ENCODE measurements around the gene CDK6. TPM values are rescaled to one million over a fixed set of nuclear protein-coding genes. Genes with fewer than 3 reads are reported as not detected.

CDK6 gene
- polyA plus RNA-seq, 4 donors: 39.1 to 49.3 (median 40.4) TPM

DNA sequence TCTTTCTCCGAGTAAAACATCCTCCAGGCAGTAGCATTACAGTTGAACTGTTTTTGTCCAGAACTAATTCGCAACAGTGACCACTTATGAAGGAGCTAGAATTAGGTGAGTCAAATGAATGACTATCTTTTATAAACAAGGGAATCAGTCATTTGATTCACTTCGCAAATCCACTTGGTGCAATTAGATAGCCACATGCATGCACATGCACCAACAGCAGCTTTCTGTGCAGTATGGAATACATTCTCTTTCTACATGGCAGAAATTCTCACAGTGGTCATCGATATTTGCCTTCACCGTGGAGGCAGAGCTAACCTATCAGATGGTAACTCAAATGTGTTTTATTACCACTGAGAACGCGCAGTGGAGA lies 118.8 kb downstream of the CDK6 start:
- DNase-seq (ENCODE audit: low read depth in 4 of 4, low spot score in 2 of 4): no peak

DNA sequence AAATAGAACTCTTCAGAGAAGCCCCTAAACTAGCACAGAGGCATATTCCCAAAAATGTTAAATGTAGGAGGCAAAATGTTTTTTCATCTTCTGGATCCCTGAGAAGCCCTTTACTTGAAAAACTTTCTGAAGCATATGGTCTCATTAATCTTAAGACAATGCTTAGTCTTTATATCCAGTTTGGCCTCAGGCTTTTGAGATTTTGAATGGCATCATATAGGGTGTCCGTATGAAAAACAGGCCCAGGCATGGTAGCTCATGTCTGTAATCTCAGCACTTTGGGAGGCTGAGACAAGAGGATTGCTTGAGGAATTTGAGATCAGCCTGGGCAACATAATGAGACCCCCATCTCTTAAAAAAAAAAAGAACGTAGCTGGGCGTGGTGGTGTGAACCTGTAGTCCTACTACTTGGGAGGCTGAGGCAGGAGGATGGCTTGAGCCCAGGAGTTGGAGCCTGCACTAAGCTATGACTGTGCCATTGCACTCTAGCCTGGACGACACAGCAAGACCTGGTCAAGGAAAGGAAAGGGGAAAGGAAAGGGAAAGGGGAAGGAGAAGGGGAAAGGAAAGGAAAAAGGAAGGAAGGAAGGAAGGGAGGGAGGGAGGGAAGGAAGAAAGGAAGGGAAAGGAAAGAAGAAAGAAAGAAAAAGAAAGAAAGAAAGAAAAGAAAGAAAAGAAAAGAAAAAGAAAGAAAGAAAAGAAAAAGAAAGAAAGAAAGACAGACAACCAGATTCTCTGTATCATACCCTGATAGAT lies 119.4 kb downstream of the CDK6 start:
- DNase-seq (ENCODE audit: low read depth in 4 of 4, low spot score in 2 of 4): no peak

DNA sequence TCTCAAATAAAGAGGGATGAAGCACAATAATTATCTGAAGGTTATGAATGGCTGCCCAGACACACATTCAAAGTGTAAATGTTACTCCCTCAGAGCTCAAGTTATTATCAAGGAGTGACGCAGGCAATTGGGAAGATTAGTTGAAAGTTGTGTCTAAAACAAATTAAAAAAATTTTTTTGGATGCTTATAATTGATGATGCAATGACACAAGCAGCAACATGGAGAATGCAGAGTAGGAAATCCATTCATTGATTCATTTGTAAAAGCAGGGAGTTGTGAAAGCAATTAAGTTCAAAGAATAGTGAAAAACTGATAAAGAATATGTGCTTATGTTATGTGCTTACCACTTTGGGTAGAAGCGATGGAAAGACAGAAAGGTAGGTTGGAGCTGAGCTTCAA lies 120.4 kb downstream of the CDK6 start:
- DNase-seq (ENCODE audit: low read depth in 4 of 4, low spot score in 2 of 4): no peak

DNA sequence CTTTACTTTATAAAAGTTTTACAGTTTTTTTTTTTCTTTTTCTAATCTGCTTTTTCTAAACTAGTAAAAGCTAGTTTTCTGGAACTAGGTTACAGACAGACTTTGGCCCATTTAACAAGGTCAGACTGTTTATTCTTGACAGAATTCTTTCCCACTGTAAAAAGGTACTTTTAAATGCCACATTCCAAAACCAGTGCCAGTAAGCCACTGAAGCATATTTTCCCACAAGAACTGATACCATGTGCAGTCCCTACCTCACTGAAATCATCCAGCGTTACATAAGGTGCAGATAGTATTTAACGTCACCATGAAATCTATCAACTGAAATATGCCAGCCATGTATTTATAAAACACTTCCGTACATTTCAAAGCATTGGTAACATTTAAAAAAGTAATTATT lies 121.6 kb downstream of the CDK6 start:
- DNase-seq (ENCODE audit: low read depth in 4 of 4, low spot score in 2 of 4): no peak

DNA sequence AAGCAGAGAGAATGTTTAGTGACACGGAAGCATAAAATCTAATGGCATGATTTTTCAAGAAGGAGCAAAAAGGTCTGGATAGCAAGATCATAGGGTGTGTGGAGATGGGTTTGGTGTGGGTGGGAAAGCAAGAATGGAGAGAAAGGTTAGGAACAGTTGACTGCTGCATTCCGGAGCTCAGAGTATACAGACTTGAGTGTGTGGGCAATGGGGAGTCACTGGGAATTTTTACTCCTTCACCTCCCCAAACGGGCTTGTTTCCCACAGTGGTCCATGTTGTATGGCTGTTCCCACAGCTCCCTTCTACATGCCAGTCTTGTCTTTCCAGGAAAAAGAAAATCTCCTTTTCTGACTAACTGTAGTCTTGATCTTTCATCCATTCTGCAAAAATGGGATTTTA lies 122.1 kb downstream of the CDK6 start:
- no peak for DNase-seq (ENCODE audit: low read depth in 4 of 4, low spot score in 2 of 4)

DNA sequence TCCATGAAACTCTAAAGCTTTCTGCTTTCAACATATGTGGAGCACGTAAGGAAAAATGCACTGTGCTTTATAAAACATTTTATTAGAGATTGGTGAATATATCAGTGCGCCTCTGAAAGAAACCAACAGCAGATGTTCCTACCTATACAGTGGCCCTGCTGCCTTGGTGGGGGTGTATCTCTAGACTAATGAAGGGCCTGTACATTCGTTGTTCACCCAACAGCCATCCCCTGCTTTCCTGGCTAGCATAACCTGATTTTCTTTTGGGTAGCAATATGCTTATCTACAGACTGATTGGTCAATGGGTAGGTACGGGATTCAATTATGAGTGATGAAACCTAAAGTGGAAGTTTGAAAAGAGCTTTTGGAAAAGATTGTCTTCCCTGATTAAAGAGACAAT lies 126.5 kb downstream of the CDK6 start:
- DNase-seq (ENCODE audit: low read depth in 4 of 4, low spot score in 2 of 4): no peak

DNA sequence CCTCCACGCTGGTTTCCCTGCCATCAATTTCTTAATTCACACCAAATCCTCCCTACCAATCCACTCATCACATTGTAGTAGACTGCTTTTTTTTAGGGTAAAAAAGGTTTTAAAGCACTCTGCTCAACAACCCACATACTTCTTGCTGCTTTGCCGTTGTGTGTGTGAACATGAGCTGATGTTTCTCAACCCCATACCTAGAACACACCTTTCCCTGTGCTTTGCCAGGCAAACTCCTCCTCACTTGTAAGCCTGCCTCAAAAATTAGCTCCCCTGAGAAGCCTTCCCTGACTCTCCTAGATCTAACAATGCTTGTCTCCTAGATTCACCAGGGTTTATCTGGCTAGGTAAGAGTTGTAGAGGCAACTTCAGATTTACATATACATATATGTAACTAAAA lies 127.2 kb downstream of the CDK6 start:
- DNase-seq (ENCODE audit: low read depth in 4 of 4, low spot score in 2 of 4): no peak

DNA sequence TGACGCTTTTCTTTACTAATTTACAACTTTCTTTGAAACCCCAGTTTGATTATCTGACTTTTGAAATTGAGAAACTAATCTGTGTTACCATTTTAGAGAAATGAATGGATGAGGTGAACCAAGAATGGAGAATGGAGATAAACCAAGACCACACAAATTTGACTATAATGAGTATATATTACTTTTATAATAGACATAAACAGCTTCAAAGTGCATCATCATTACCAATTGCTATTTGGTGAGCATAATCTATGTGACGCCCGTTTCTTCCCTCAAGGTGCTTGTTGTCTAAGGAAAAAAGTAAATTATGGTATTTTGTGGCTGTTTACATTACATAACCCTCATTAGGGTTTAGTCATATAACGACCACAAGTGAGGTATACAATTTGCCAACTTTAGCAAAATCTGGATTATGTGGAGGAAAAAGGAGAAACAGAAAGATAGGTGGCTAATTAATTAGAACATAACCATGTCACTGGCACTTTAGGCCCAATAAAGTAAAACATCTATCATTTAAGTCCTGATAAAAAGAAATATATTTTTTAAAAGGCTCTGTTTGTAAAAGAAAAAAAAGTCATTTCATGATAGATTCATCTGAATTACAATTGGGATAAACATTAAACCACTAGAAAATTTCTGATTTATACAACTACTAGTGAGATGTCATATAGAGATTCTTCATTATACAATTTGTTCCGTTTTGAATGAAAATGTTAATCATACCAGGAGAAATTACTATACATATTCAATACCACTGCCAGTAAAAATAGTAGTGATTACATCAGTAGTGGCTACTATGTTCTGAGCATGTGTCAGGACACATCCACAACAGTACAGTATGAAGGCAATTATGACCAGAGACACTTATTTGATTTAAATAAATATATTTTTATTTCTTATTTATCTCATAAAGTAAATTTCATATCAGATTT lies 128.0 kb downstream of the CDK6 start:
- no peak for DNase-seq (ENCODE audit: low read depth in 4 of 4, low spot score in 2 of 4)

DNA sequence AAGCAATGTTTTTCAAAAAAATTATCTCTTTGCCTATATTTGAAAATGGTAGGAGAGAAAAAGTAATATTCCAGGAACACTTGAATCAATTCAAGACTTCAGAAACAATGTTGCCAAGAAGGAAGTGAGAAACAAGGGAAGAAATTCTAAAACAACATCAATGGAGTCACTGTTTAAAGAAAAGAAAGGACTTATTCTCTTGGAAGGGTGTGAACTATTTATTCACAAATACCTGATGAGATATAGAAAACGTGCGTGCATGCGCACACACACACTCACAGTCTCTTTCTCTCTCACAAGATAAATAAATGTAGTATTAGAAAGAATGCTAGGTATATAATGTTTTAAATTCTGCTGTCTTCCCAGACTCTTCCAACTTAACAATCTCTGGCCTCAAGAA lies 128.9 kb downstream of the CDK6 start:
- DNase-seq (ENCODE audit: low read depth in 4 of 4, low spot score in 2 of 4): no peak

DNA sequence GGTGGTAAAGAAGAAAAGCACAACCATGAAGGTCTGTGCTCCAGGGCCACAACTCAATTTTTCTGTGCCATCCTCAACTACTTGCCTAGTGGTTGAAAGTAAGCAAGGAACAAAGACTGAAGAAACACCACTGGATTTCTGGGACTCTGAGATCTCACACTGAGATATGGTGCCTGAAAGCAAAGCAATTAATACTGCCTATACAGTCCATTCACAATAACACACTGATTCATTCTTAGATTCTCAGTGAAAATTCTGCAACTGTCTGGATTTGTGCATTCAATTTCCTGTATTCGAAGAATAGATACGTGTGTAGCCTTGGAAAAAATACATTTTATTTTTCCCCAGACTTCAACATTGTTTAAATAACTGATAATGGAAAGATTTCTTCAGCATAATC lies 129.8 kb downstream of the CDK6 start:
- DNase-seq (ENCODE audit: low read depth in 4 of 4, low spot score in 2 of 4): no peak

DNA sequence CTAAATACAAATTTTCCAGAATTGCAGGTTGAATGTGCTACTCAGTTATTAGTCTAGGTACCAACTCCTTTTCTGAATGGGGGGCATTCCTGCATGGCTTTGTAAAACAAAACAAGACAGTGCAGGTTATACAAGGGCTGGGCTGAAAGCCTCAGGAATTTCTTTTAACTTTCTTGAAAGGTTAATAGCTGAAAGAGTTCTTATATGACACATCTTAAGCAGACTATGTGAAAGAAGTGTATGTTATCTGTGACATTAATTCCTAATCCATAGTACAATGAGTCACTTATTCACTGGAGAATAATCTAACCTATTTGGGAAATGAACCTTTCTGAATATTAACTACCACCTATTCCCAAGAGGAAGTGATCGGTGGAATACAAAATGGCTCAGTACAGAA lies 130.5 kb downstream of the CDK6 start:
- DNase-seq (ENCODE audit: low read depth in 4 of 4, low spot score in 2 of 4): no peak

DNA sequence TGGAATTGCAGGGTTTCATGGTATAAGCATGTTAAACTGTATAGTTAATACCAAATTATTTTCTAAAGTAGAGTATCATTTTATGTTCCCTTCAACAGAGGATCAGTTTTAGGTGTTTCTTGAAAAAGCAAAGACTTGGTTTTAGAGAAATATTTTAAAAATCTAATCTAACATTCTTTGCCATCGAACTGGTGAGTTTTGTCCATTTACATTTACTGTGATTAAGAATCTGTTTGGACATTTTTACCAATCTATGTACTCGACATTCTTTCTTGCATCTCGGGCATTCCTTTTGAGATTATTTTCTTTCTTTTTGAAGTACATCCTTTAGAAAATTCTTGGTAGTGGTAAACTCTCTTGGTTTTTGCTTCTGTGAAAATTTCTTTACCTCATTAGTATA lies 131.5 kb downstream of the CDK6 start:
- no peak for DNase-seq (ENCODE audit: low read depth in 4 of 4, low spot score in 2 of 4)

DNA sequence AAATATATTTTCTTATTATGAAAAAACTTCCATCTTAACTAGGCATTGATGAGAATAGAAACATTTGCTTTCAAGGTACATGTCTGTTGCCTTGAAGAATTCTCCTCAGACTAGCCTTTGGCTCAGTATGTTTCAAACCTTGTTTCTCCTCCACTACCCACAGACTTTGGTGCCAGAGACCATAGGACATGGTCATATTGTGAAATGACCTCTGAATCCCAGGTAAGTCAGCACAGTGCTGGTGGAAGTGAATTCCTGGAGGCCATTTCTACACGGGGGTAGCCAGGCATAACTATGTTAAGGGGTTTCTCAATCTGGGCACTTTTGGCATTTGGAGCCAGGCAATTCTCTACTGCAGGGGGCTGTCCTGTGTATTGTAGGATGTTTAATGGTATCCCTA lies 133.8 kb downstream of the CDK6 start:
- DNase-seq (ENCODE audit: low read depth in 4 of 4, low spot score in 2 of 4): no peak

DNA sequence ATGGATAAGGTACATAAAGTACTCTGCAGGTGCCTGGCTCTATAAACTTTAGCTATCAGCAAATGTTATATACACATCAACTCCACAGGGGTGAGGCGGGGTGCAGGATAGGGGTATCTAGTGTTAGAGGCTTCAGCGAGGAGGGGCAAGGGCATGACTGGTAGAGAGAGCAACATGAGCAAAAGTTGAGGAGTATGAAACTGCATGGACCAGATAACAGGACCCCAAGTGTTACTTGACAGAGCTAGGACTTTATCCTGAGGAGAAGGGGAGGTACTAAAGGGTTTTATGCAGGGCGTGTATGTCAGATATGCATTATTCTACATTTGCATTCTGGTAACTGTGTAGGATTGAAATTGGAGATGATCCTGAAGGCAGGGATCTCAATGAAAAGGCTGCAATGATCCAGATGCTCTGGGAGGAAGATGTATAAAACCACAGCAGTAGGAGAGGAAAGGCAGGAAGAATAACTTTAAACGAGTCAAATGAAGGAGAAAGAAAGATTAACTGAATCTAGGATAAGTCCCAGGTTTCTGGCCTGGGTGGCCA lies 136.3 kb downstream of the CDK6 start:
- no peak for DNase-seq (ENCODE audit: low read depth in 4 of 4, low spot score in 2 of 4)

DNA sequence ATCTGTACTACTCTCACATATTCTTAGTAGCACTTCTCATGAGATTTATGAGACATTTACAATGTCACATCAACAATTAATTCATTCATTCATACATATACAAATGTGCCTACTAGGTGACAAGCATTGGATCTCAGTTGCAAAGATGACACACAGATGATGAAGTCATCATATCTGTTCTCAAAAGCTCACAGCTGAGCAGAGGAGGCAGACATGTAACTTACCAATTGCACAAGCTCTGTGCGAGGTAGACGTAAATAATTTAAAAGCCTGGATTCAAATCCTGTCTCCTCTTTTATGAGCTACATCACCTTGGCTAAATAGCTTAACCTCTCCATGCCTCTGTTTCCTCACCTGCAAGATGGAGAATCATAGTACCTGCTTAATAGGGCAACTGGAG lies 136.8 kb downstream of the CDK6 start:
- no peak for DNase-seq (ENCODE audit: low read depth in 4 of 4, low spot score in 2 of 4)

DNA sequence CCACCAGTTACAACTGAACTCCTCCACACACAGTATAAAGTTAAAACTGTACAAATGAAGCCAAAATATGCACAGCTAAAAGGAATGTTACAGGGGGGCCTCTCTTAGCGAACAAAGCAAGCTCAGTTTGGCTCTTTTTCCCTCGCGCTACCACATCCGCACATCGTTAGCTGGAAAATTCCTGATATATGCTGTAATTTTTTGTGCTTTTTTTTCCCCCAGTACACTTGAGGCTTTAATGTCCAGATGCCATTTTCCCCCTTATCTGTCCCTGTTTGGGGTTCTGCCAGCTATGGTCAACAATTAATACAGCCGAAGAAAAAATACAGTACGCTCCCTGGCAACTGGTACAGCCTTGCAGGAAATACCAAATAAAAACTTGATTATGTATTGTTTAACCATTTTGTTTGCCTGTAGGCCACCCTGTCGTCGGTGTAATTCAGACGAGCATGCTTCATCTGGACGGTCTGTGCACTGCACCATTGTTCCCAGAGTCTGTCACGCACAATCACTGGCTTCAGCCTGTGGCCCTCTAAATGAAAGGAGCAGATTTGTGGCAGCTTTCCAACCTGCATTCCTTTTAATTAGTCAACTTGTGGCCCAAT lies 138.0 kb downstream of the CDK6 start:
- DNase-seq (ENCODE audit: low read depth in 4 of 4, low spot score in 2 of 4): peak in 2 of 4 donors; percentile 54 to 65

DNA sequence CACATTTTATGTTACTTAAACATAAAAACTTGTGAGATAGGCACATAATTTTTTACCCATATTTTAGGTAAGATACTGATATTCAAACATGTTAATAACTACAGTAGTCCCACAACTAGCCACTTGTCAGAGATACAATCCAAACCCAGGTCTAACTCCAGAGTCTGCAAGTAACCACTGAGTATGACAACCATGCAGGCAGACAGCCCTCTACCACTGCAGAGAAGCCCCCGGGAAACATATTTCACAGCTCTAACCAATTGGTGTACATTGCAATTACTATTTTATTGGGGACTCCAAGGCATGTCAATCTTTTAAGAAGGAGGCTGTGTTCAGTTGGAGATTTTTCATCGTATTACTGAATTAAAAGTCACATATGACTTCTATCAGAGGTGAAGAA lies 139.0 kb downstream of the CDK6 start:
- no peak for DNase-seq (ENCODE audit: low read depth in 4 of 4, low spot score in 2 of 4)

DNA sequence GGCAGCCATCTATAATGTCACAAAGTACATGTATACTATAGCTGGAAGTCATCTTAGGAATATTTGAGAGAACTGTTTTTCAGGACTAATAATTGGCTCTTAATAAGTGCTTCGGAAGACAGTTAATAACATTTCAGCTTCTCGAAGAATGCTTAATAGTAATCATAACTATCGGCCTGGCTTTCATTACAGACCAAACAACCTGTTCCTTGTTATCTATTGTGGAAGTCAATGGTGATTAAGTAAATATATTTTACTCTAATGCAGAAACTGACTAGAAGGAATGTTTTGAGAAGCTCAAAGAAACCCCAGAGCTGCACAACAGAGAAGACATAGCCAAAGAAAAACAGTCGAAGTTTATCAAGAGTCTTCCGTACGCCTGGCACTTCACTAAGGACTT lies 139.4 kb downstream of the CDK6 start:
- DNase-seq (ENCODE audit: low read depth in 4 of 4, low spot score in 2 of 4): no peak

DNA sequence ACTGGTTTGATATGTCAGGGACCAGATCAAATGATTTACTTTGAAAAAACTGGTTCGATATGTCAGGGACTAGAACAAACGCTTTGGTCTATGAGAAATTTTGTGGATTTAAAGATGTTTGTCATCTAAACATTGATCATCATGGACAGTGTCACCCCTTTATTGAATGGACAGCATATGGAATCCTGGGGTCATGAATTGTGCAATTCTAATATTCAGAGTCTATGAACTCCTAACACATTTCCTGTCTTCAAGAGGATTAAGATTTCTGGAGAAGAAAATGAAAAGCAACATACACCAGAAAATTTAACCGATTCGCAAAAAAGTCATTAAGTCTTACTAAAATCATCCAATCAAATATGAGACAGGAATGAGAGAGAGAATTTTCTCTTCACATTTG lies 139.8 kb downstream of the CDK6 start:
- no peak for DNase-seq (ENCODE audit: low read depth in 4 of 4, low spot score in 2 of 4)

DNA sequence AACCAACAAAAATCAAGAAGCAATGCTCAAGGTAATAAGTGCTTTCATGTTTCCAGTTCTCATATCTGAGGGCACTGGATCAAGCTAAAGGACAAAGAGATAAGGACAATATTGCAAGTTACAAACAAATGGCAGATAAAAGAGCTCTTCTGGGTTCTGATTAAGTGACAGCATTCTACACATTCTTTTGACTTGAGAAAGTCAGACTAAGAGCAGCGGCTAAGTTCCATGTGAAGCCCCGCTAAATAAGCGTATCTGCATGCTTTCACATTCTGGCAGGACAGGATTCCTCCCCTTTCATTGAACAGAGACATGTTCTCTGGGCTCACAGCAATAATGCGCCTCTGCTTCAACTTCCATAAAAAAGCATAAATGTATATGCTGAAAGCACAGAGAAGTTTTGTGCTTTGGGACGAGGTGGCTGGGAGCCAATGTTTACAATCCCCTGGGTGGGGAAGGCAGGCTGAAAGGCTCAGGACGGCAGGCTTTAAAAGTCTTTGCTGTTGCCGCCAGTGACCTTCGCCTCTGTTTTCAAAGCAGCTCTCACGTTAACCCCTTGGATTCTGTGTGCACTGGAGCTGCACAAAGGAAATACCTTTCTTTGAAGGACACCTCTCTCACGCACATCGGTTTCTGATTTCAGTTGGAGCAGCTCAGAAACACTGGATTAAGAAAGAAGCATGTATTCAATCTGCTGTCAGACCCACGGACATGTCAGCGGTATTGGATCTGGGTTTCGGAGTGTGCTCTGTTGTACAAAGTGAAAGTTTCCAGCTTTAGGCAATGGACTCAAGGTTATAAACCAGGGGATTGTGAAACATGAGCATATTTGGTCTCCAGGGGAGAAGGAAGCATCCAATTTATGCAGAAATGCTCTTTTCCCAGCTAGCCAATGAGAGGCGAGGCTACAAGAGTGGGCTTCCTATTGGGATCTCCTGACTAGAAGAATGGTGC lies 140.8 kb downstream of the CDK6 start:
- DNase-seq (ENCODE audit: low read depth in 4 of 4, low spot score in 2 of 4): peak; percentile 59 to 88 (median 76)

All from left renal cortex interstitium (tissue), 4 donors.